GM21447 (cell line): ENCODE data around the gene MC1R.

Experiments used
- ATAC-seq: cut with Tn5 transposase; IDR thresholded peaks from one replicate; pipeline ENCODE4 v1.9.1; 2021; ENCODE audit not compliant: unreplicated experiment

The MC1R gene

DNA sequence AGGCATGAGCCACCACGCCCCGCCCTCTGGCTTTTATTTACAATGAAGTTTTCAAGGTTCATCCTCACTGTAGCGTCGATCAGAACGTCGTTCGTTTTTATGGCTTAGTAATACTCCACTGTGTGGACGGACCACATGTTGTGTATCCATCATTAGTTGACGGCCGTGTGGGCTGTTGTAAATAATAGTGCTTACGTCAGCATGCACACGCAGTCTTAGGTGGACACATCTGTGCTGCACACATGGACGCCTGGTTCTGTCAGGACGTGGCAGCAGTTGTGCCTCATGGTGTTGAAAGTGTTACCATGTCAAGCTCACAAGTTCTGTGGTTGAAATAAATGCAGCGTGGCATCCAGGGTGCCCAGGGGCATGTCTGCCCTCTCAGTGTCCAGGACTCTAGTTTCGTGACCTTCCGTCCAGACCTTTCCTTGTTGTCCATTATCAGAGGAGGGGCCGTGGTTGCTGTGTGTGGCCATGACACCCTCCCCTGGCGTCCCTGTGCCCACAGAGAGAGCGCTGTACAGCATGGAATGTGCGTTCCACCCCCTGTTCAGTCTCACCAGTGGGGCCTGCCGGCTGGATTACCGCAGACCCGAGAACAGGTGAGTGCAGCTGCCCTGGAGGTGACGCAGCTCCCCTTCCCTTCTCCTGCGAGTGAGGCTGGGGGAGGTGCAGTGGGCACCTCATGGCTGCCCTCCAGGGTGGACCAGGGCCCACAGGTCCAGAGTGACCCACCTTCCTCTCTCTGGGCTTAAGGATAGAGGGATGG is 23.0 kb upstream of the MC1R start:
- ATAC-seq, result no peak

DNA sequence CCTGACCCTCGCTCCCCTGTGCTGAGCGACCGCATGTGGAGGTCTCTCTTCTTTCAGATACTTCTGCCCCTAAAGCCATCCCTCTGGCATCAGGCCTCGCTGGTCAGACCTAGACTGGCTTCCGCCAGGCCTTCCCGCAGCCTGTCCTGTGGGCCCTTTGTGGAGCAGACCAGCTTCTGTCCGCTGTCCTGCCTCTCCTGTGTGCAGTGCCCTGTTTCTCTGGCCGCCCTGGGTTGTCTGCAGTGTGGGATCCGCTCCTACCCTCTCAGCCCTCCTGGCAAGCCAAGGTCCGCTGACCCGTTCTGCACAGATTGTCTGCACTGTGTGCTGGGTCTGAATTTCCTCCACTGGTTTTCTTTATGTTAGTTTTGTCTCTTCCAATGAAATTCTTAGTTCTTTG is 21.5 kb upstream of the MC1R start:
- no peak for ATAC-seq

DNA sequence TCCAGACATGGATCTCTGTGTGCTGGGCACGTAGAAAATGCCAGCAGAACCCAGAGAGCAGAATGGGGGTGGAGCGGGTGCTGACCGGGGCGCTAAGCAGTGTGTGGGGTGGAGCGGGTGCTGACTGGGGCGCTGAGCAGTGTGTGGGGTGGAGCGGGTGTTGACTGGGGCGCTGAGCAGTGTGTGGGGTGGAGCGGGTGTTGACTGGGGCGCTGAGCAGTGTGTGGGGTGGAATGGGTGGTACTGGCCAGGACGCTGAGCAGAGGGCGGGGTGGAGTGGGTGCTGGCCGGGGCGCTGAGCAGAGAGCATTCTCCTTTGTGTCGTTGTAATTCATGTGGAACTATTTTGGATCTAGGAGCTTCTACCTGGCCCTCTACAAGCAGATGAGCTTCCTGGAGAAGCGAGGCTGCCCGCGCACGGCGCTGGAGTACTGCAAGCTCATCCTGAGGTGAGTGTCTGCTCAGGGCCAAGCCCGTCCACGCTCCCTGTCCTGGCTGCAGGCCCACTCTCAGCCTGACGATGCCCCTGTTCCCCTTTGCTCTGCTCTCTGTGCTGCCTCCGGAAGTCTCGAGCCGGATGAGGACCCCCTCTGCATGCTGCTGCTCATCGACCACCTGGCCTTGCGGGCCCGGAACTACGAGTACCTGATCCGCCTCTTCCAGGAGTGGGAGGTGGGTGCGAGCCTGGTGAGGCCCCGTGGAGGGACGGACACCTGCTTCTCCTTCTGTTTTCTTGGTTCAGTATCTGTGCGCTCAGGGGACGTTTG is 20.3 kb upstream of the MC1R start:
- no peak for ATAC-seq

DNA sequence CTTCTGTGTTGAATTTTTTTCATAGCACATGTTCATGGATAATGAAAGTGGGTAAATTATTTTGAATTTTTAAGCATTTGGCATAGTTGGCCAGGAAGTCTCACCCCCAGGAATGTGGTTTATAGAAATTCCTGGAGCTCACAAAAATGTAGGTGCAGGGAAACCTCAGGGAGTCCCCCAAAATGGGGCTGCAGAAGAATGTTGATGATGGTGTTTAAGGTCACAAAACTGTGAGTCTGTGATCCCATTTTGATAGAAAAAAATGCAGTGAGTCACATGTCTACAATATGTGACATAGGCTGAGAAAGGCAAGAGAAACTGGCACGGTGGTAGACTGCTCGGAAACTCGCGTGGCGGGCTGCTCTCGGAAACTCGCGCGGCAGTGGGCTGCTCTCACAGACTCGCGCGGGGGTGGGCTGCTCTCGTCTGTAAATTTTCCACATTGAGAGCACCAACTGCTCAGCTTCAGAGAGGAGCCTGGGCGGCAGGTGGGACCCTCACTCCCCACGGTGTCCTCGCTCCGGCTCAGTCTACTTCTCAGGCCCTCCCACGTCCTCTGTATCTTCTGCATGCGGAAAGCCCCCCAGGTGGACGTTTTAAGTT is 18.7 kb upstream of the MC1R start:
- ATAC-seq, result no peak

DNA sequence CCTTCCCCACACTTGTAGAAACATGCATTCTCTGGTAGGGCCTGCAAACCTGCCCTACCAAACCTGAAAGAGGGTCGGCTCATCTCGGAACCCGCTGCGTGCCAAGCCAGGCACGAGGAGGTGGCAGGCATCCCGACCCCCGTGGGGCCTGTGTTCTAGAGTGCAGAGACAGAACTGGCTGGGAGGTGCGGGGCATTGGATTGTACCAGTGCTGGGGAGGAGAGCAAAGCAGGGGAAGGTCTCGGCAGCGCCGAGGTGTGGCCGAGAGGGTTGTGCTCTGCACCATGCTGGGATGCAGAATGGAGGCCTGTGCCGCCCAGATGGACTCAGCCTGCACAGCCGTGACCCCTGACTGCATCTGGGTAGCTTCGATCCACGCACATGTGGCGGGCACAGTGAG is 17.8 kb upstream of the MC1R start:
- ATAC-seq, result no peak

DNA sequence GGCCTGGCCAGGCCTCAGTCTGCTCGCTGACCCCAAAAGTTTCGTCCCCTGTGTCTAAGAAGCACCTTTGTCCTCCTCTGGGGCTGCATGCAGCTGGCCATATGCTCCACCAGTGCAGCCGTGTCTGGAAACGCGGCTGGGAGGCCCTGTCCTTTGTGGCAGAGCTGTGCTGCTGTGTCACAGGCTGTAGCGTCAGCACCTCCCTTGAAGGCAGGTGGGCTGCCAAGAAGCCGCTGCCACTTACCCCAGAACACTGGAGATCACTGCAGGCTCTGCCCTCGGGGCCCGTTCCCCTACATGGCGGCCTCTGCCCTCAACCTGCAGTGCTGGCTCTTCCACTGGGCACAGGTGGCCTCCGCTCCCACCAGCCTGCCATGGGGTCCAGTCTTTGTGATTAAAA is 15.7 kb upstream of the MC1R start:
- no peak for ATAC-seq

DNA sequence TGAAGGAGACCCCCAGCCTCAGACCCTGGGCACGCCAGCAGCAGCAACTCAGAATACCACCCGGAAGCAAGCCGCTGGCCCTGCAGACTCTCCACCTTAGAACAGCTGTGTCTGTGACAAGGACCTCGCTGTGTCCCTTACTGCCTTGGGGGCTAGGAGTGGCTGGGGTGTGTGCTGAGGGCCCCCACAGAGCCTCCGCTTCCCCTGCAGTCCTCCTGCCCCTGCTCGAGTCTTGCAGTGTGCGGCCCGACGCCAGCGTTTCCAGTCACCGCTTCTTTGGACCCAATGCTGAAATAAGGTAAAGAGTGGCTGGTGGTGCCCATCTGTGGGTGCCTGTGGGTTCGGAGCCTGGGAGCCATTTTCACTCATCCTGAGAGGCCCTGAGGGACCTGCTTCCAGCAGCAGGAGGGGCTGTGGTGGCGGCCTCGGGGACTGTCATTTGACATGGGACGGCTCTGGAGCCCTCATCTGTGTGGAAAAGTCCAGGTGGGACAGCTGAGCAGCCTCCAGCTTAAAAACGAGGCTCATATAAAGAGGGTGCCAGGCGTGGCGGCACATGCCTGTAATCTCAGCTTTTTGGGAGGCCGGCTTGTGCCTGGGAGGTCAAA is 14.7 kb upstream of the MC1R start:
- no peak for ATAC-seq

DNA sequence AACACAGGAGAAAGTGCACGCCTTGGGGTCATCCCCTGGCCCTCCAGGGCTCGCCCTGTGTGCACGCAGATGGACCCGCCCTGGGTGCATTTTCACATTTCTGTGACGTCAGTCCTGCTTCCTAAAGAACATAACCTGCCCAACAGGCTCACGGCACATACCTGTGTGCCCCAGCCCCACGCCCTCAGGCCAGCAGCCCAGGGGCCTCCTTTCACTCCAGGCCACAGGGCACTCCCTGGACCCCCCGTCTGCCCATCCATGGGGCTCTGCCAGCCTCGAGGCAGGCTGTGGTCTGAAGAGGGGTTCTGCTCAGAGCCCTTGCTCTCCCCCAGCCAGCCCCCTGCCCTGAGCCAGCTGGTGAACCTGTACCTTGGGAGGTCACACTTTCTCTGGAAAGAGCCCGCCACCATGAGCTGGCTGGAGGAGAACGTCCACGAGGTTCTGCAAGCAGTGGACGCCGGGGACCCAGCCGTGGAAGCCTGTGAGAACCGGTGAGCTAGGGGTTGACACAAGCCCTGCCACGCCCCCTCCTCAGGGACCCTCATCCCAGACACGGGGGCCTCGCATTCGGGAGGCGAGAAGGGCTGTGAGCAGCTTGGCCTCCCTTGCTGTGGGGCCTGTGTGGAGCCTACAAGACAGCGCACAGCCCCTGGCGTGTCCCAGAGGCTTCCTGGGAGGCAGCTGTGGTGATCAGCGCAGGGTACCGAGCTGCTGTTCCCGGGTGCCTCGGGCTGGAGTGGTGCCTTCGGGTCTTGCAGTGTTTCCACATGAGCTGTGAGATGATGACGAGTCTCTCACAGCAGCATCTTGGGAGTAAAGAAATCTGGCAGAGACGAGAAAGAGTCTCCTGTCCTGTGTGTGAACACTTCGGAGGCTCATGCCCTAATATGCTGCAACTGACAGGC is 13.8 kb upstream of the MC1R start:
- no peak for ATAC-seq

DNA sequence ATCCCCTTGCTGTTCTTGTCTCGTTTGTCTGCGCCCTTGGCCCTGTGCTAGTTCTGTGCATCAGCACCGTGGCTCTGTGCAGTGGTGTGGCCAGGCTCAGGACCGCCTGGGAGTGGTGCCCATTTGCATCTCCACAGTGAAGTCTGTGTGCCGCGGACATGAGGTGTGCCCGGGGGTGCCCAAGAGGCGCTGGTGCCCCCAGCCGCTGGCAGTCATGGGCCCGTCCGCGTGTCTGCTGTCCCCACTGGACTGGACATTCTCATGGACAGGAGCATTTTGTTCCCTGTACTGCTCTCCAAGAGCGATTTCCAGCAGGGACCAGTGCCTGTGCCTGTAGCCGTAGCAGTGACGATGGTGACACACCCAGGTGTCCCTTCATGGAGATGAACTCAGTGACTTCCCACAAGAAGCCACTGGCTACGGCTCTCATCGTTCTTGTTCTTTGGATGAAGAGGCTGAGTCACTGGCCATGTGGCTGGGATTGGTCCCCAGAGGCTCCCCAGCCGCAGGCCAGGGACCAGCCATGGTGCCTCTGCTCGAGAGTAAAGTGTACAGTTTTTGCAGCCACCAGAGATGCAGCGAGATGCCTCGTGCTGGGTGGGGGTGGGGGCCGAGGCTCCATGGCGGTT is 13.0 kb upstream of the MC1R start:
- no peak for ATAC-seq

DNA sequence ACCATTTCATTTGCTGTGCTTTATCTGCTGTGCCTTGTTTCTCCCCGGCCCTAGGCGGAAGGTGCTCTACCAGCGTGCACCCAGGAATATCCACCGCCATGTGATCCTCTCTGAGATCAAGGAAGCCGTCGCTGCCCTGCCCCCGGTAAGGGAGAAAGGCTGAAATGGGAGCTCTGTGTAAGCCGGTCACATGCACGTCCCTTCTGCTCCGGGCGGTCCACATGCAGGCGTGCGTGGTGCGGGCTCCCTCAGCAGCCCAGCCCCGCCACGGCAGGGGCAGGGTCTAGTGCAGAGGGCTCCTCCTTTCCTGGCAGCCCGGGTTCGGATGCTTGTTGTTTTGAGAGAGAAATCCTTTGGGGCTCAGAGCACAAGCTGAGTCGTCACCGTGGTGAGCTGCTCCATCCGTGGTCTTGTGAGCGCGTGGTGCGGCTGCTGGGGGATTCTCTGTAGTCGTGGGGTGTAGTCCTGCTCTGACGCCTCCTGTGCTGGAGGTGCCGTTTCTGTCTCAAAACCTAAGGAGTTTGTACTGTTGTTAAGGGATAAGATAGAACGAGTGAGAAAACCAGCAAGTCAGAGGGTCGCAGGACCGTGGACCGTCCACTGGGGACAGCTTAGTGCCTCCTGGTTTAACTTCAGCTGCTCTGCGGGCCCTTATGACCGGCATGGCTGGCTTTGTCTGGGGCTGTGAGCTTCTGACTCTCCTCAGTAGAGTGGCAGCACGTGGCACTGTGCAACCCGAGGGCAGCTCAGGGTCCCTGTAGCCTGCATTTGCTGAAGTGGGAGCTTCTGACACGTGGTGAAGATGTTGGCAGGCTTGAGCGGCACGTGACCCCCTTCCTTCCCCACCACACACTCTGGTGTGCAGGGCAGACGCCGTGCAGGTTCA is 12.3 kb upstream of the MC1R start:
- no peak for ATAC-seq

DNA sequence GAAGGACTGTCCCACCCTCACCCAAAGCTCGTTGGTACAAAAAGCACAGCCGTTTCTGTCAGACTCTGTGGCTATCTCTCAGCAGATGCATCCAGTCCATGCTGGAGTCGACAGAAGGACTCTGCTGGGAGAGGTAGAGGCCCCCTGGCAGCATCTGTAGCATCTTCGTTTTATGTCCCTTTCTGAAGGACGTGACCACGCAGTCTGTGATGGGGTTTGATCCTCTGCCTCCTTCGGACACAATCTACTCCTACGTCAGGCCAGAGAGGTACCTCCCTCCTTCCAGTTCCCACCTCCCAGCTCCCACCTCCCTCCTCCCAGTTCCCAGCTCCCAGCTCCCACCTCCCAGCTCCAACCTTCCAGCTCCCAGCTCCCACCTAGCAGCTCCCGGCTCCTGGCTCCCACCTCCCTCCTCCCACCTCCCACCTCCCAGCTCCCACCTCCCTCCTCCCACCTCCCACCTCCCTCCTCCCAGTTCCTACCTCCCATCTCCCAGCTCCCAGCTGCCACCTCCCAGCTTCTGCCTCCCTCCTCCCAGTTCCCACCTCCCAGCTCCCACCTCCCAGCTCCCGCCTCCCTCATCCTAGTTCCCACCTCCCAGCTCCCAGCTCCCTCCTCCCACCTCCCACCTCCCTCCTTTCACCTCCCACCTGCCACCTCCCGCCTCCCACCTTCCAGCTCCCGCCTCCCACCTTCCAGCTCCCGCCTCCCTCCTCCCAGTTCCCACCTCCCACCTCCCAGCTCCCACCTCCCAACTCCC is 11.4 kb upstream of the MC1R start:
- ATAC-seq, result no peak

DNA sequence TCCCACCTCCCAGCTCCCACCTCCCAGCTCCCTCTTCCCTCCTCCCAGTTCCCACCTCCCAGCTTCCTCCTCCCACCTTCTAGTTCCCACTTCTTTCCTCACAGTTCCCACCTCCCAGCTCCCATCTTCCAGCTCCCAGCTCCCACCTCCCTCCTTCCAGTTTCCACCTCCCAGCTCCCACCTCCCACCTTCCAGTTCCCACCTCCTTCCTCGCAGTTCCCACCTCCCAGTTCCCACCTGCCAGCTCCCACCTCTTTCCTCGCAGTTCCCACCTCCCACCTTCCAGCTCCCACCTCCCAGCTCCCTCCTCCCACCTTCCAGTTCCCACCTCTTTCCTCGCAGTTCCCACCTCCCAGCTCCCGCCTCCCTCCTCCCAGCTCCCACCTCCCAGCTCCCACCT is 10.4 kb upstream of the MC1R start:
- ATAC-seq, result no peak

DNA sequence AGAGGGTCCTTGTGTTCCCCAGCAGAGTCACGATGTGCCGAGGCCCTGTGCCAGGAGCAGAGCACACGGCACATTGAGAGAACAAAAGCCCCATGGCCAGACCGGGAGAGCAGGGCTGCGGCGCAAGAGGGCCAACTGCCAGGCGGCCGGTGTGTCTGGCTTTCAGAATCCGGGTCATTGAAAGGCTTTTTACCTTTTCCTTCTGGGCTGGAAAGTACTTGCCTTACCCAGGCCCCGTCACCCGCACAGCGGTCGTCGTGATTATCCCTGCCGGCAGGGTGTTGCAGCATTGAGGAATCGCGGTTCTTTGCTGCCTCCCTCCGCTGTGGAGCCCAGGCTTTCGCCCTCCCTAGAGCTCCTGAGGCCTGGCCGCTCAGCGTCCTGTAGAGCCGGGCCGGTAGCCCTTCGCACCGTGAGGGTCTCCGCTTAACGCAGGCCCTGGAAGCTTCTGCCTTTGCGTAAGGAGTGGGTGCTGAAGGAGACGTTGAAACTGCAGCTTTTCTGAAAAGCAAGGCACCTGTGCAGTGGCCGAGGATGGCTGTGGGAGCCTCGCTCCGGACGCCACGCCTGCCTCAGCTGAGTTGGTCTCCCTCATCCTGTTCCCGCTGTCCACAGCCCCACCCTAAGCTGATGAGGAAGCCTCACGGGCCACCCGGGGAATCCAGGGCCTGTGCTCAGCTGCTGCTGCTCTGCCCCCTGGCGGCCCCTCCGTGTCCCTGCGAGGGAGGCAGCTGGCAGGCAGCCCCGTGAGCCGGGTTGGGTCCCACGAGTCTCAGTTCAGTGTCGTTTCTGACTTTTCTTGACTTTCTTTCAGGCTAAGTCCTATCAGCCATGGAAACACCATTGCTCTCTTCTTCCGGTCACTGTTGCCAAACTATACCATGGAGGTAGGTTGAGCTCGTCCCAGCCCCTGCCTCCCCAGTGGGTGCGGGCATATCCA is 8.6 kb upstream of the MC1R start:
- no peak for ATAC-seq

DNA sequence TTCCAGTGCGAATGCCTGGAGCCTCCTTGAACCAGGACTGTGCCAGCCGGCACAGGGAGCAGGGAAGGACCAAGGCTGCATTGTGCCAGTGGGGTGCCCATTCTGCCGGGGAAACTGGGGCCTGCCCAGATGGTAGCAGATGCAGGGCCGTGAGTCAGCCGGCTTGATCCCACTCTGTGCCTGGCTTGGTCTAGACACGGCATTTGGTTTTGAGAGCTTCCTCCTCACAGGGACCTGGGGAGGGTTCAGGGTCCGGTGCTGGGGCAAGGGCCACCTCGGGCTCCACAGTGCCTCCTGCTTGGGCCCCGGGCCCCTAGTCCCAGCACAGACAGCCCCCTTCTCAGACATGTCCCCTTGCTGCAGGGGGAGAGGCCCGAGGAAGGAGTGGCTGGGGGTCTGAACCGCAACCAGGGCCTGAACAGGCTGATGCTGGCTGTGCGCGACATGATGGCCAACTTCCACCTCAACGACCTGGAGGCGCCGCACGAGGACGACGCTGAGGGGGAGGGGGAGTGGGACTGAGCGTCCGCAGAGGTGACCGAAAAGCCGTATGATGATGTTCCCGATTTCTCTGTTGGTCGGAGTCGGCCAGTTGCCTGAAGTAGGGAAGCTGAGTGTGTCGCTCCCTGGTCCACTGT is 7.8 kb upstream of the MC1R start:
- ATAC-seq, result no peak

DNA sequence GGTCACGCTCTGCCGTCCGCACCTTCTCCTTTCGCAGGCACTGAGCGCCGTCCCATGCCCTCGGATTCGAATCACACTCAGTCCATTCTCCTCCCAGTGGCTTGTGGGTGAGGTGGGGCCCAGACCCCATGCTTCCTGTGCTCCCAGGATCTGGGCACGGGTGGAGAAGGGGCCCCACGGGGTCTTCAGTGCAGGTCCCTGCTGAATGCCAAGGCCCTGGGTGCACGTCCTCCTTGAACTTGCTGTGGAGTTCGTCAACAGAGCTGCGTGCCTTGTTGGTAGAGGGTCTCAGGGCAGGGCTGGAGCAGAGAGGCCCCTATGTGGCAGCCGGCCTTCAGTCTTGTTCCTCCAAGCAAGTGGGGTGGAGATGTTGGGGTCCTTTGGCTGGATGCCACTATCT is 7.3 kb upstream of the MC1R start:
- no peak for ATAC-seq

DNA sequence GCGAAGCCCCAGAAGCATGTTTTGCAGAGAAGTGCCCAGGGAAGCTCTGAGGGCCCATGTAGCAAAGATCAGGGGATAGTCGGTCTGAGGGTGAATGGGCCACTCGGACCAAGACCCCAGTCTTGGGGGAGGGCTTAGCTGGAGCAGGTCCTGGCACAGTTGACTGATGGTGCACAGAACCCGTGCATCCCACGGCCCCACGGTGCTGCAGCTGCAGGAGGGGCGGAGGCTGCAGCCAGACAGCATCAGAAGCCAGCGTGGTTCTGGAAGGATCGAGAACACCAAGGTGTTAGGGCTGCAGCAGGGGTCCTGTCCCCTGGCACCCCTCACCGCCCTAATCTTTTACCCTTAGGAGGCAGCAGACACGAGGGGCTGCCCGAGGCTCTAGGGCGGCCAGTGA is 6.5 kb upstream of the MC1R start:
- ATAC-seq, result no peak

DNA sequence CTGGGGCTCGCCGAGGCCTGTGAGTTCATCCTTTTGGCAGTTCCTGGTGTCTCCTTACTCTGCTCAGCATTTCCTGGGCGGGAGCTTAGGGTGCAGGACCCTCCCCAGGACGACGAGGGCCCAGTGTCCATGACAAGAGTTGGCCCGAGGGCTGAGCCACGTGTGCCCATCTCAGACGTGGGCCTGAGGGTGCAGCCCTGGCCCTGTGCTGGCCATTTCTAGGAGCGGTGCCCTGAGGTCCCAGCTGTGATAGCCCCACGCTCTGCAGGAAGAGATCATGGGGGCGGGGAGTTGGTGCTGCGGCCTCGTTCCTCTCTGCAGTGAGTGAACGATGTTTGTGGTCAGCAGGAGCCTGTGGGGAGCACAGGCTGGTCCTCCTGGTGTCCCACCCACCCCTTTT is 6.0 kb upstream of the MC1R start:
- no peak for ATAC-seq
